ENCODE measurements around the gene LYZL1.

GRCh38 chr10:29240986-29241660, 47.7 kb upstream of the LYZL1 start:
- TF ChIP-seq POLR2AphosphoS5 (IDR thresholded peaks at IDR 0.05) (no peak), CTCF (IDR thresholded peaks at IDR 0.05) (no peak), POLR2A (IDR thresholded peaks at IDR 0.05) (no peak)

Data from breast epithelium (tissue), 3 donors.